Muscle layer of duodenum (tissue), 2 donors: Measurements from ENCODE around the gene NUDT6.

ENCODE experiments used
- H3K27ac ChIP-seq: one replicate; pipeline ENCODE4 v1.7.0; 2013; ENCODE audit warnings: mild to moderate bottlenecking, low read length
- H3K27me3 ChIP-seq: one replicate; pipeline ENCODE4 v1.7.0; 2013; ENCODE audit warnings: low read depth, mild to moderate bottlenecking, control low read depth, low read length
- H3K36me3 ChIP-seq, 2 donors: one replicate each; pipeline ENCODE4 v1.7.0; 2013; ENCODE audit warnings: low read length in 2 of 2, control low read depth in 1 of 2, mild to moderate bottlenecking in 1 of 2; ENCODE audit not compliant: insufficient read depth in 2 of 2, control insufficient read depth in 1 of 2
- H3K4me1 ChIP-seq, 2 donors: one replicate each; pipeline ENCODE4 v1.7.0; 2013; ENCODE audit warnings: low read length in 2 of 2, mild to moderate bottlenecking in 2 of 2, control low read depth in 1 of 2, moderate library complexity in 1 of 2; ENCODE audit not compliant: insufficient read depth in 2 of 2, control insufficient read depth in 1 of 2
- H3K4me3 ChIP-seq, 2 donors: one replicate each; pipeline ENCODE4 v1.7.0; 2013; ENCODE audit warnings: low read length in 2 of 2, low read depth in 1 of 2, mild to moderate bottlenecking in 1 of 2
- H3K9me3 ChIP-seq, 2 donors: one replicate each; pipeline ENCODE4 v1.7.0; 2013; ENCODE audit warnings: low read length in 2 of 2, control low read depth in 1 of 2, mild to moderate bottlenecking in 1 of 2; ENCODE audit not compliant: control insufficient read depth in 1 of 2
- donor health status: healthy.

Gene NUDT6

DNA sequence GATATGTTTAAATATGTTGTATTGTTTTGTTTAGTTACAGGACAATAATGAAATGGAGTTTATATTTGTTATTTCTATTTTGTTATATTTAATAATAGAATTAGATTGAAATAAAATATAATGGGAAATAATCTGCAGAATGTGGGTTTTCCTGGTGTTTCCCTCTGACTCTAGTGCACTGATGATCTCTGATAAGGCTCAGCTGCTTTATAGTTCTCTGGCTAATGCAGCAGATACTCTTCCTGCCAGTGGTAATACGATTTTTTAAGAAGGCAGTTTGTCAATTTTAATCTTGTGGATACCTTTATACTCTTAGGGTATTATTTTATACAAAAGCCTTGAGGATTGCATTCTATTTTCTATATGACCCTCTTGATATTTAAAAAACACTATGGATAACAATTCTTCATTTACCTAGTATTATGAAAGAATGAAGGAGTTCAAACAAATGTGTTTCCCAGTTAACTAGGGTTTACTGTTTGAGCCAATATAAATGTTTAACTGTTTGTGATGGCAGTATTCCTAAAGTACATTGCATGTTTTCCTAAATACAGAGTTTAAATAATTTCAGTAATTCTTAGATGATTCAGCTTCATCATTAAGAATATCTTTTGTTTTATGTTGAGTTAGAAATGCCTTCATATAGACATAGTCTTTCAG, 26.9 kb downstream of the NUDT6 start:
- Histone ChIP-seq H3K36me3 (peaks cover 0 to 13% of the 10 kb centered on the region in 2 donors), H3K4me1 (peaks cover 0 to 6% of the 10 kb centered on the region in 2 donors), H3K9me3 (no peaks in the 10 kb centered on the region), H3K27me3 (no peaks in the 10 kb centered on the region), H3K27ac (no peak overlapping the region), H3K4me3 (no peak overlapping the region)

DNA sequence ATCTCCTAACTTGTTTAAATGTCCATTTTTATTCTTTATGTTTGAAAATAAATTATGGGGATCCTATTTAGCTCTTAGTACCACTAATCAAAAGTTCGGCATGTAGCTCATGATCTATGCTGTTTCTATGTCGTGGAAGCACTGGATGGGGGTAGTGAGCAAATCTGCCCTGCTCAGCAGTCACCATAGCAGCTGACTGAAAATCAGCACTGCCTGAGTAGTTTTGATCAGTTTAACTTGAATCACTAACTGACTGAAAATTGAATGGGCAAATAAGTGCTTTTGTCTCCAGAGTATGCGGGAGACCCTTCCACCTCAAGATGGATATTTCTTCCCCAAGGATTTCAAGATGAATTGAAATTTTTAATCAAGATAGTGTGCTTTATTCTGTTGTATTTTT, 27.6 kb downstream of the NUDT6 start:
- no peak overlapping the region for H3K27ac ChIP-seq
- H3K36me3 ChIP-seq, result peaks cover 0 to 13% of the 10 kb centered on the region in 2 donors
- H3K4me3 ChIP-seq, result no peak overlapping the region
- peaks cover 0 to 11% of the 10 kb centered on the region in 2 donors for H3K4me1 ChIP-seq
- H3K27me3 ChIP-seq, result no peaks in the 10 kb centered on the region
- H3K9me3 ChIP-seq, result no peaks in the 10 kb centered on the region

DNA sequence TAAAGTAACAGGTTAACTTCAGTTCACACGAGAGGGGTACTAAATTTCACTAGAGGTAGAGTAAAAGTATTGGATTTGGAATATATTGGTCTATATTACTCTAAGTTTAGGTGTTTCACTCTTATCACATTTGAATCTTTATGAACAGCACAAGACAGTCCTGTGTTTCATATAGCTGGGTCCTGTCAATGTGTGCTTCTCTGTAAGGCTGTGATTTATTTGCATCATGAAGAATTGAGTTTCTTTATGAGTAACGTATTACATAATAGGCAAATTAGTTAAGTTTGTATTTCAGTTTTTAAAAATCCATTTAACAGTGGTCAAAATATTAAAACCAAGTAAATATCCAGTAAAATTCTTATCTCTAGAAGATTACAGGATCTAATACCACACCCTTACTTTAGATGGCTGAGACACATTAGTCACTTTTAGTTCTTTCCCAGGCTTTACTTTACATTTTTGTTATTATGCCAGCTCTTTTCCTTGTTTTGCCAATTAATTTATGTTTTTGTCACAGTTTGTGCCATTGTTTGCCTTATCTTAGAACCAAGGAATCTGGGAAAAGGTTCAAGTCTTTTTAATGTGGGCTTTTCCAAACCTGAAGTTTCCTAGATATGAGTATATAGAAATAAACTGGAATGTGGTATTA, 32.1 kb downstream of the NUDT6 start:
- Histone ChIP-seq H3K27ac (no peak overlapping the region), H3K4me1 (peaks cover 0 to 7% of the 10 kb centered on the region in 2 donors), H3K4me3 (no peak overlapping the region), H3K9me3 (no peaks in the 10 kb centered on the region), H3K27me3 (no peaks in the 10 kb centered on the region), H3K36me3 (peaks cover 7 to 9% of the 10 kb centered on the region in 2 donors)

DNA sequence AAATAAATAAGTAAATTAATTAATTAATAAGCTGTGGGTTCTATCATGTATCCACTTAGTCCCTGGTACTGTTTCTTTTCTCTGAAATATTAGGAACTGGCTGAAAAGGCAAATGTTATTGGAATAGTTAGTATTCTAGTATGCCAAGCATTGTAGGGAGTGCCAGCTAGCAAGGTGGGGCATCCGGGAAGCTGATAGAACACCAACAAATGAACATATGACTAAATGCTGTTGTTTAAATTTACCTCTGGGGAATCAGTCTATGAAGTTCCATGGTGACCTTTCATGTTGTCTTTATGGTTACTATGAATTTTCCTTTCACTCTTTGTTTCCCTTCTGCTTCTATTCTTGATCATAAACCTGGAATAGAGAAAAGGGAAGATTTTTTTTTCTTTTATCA, 32.7 kb downstream of the NUDT6 start:
- H3K36me3 ChIP-seq, result peaks cover 7 to 9% of the 10 kb centered on the region in 2 donors
- H3K27ac ChIP-seq, result no peak overlapping the region
- no peaks in the 10 kb centered on the region for H3K27me3 ChIP-seq
- H3K9me3 ChIP-seq, result no peaks in the 10 kb centered on the region
- peaks cover 0 to 7% of the 10 kb centered on the region in 2 donors for H3K4me1 ChIP-seq
- H3K4me3 ChIP-seq, result no peak overlapping the region

DNA sequence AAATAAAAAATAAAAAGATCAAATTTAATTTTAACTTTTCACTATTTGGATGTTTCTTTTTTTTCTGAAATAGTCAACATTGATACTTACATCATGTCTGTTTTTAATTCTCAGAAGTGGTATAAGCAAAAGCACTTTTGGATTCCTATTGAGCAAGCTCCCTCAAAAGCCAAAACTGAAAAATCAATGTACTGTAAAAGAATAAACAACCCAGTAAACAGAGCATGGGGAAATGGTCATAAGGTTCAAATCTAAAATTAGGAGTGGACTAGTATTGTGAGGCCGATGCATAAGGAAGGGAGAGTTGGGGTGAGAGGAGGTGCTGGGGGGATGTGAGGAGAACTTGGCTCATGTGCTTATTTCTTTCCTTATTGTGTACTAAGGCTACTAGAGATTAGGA, 37.9 kb downstream of the NUDT6 start:
- no peaks in the 10 kb centered on the region for H3K4me1 ChIP-seq
- H3K27me3 ChIP-seq, result no peaks in the 10 kb centered on the region
- H3K27ac ChIP-seq, result no peak overlapping the region
- no peaks in the 10 kb centered on the region for H3K9me3 ChIP-seq
- H3K4me3 ChIP-seq, result no peak overlapping the region
- H3K36me3 ChIP-seq, result peaks cover 0 to 19% of the 10 kb centered on the region in 2 donors

DNA sequence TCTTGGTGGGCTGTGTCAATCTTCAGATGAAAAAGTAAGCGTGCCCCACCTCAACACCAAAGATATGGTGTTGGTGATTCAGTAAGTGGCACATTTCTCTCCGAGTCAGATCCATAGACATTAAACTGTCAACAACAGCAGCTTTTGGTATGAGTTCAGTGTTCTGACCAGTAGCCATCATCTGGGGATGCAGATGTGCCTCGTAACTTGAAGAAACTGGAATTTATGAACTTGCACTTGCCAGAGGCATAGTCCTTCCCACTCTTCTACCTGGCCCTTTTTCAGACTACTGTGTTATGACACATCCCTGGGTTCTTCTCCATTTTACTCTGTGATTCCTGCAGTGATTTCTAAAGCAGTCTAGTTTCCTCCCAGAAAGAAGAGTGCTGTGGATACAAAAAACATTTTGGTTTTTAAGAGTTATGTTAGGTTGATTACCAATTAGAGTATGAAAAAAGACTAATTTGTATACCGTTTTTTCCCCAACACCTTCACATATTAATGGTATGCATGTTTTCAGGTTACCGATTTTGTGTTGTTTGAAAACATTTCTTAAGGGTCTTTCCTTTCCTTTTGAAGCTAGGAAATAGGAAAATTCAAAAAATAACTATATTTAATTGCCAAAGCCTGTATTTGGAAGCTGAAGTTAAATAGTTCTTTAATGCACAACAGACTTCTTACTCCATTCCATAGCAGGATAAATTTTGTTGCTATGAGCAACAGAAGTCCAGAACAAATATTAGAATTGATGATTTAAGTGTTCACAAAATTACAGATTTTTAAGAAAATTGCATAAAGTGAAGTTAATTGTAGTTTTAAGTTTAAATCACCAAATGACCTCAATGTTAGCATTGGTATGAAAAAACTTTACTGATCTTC, 39.3 kb downstream of the NUDT6 start:
- no peak overlapping the region for H3K27ac ChIP-seq
- peaks cover 0 to 22% of the 10 kb centered on the region in 2 donors for H3K36me3 ChIP-seq
- H3K9me3 ChIP-seq, result no peaks in the 10 kb centered on the region
- H3K27me3 ChIP-seq, result no peaks in the 10 kb centered on the region
- H3K4me1 ChIP-seq, result no peaks in the 10 kb centered on the region
- no peak overlapping the region for H3K4me3 ChIP-seq

DNA sequence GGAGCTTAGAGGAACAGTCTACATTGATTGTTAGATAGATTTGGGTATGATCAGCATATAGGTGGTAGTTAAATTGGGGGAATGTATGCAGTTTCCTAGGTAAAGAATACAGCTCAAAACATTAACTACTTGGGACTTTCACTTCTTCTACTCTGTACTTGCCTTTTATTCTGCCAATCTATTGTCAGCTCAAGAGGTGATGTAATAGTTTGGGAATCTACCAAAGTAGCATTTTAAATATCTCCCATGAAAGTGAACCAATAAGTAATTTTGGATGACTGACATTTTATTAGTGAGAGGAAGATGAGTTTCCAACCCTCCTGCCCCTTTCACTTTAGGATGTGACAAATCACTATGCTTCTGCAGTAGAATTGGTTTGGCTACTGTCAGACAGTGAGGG, 43.4 kb downstream of the NUDT6 start:
- no peak overlapping the region for H3K4me3 ChIP-seq
- peaks cover 0 to 19% of the 10 kb centered on the region in 2 donors for H3K36me3 ChIP-seq
- H3K9me3 ChIP-seq, result no peaks in the 10 kb centered on the region
- no peak overlapping the region for H3K27ac ChIP-seq
- H3K27me3 ChIP-seq, result no peaks in the 10 kb centered on the region
- no peaks in the 10 kb centered on the region for H3K4me1 ChIP-seq

DNA sequence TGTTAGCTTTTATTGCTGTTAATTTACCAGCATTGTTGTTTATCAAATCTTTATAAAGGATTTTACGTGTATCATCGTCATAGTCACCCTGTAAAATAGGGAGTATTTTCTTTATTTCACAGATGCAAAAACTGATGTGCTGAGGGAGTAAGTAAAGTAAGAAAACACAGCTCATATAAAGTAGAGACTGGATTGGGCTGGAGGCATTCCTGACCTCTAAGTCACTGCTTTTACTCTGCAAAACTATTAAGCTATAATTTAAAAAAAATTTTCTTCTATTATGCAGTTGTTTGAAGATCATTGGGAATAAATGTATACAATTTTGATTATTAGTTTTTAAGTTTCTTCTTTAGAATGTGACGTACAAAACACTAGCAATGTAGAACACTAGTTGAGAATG, 45.9 kb downstream of the NUDT6 start:
- H3K4me1 ChIP-seq, result no peaks in the 10 kb centered on the region
- H3K27ac ChIP-seq, result no peak overlapping the region
- H3K9me3 ChIP-seq, result no peaks in the 10 kb centered on the region
- H3K27me3 ChIP-seq, result no peaks in the 10 kb centered on the region
- no peak overlapping the region for H3K4me3 ChIP-seq
- peaks cover 0 to 15% of the 10 kb centered on the region in 2 donors for H3K36me3 ChIP-seq

DNA sequence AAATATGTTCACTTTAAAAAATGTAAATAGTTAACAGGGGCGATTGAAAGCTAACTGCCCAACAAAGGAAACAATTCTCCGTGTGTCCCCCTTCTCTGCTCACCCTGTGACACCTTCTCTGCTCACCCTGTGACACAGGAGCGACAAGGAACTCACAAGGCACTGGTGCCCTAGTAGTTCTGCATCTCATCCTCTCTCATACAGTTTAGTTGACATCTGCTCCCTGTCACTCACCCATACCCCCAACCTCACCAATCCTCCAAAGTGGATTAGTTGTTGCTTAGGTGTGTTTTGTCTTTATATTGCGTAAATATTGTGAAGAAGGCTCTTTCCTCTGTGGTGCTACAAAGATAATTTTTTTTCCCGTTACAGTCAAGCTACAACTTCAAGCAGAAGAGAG, 46.4 kb downstream of the NUDT6 start:
- peaks cover 0 to 10% of the 10 kb centered on the region in 2 donors for H3K36me3 ChIP-seq
- H3K4me3 ChIP-seq, result no peak overlapping the region
- H3K9me3 ChIP-seq, result no peaks in the 10 kb centered on the region
- H3K27me3 ChIP-seq, result no peaks in the 10 kb centered on the region
- no peak overlapping the region for H3K27ac ChIP-seq
- no peaks in the 10 kb centered on the region for H3K4me1 ChIP-seq

DNA sequence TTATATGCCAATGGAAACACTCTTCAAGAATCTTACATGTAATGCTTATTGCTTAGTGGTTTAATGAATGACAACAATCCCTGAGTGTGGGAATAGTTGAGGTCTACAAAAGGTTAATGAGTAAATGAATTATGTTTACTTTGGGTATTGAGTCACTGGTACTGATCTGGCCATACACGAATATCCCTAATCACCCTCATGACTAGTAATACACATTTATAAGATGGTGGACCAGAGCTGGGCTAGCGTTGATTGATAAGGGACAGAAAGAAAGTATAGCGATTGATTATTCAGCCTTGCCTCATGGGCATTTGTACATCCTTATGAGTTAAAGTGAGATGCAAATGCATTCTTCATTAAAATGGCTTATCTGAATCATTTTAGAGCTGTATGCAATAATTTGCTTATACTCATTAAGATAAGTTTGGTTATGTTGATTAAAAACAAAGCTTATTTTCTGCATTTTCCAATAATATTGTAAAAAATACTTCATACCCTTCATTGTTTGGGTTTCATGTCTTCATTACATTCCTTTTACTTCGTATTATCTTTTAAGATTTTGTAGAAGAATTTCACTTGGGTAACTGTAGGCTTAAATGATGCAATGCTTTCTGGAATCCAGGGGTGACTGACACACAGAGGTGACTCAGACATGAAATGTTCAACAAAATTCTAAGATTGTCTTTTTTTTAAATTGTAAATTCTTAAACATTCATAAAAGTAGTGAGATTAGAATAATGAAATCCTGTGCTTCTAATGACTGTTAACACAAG, 48.4 kb downstream of the NUDT6 start:
- no peak overlapping the region for H3K27ac ChIP-seq
- H3K4me3 ChIP-seq, result no peak overlapping the region
- no peaks in the 10 kb centered on the region for H3K27me3 ChIP-seq
- H3K36me3 ChIP-seq, result peaks cover 0 to 4% of the 10 kb centered on the region in 2 donors
- no peaks in the 10 kb centered on the region for H3K9me3 ChIP-seq
- no peaks in the 10 kb centered on the region for H3K4me1 ChIP-seq

DNA sequence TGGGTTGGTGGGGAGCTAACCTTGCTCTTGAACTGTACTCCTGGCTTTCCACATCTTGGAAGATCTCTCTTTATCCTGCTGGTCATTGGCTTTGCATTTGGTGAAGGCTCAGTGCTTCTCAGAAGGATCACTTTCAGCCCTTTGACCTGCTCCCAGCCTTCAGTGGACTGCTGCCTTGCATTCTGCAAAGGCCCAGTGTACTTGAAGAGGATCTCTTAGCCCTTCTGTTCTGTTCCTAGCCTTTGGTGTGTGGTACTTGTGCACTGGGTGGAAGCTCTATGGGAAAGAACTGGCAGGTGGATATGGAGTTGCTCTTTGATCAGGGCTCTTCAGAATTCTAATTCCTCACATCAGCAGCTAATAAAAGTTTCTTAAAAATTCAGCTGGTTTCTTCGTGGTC, 49.3 kb downstream of the NUDT6 start:
- H3K27me3 ChIP-seq, result no peaks in the 10 kb centered on the region
- no peak overlapping the region for H3K4me3 ChIP-seq
- H3K4me1 ChIP-seq, result no peaks in the 10 kb centered on the region
- H3K36me3 ChIP-seq, result peaks cover 0 to 4% of the 10 kb centered on the region in 2 donors
- no peaks in the 10 kb centered on the region for H3K9me3 ChIP-seq
- no peak overlapping the region for H3K27ac ChIP-seq
